Tibial artery (tissue), 4 donors: ENCODE measurements around the gene GMEB2.
"Not testable (repeated sequence)": the region's sequence is repeated elsewhere in the genome, so short reads cannot be mapped to it uniquely, and the experiment has no call there.

ENCODE experiments used
- DNase-seq, 2 donors: peaks; one replicate each; pipeline ENCODE4 v3.0.0-alpha.2; 2019
- H3K27ac ChIP-seq, 2 donors: fragments of 200-600 bp; sonication (generic) in 1 of 2; 1 replicate in 1 of 2; 2 replicates in 1 of 2; pipeline ENCODE4 v1.5.1; 2018 to 2019; ENCODE audit warnings: mild to moderate bottlenecking in 1 of 2
- H3K27me3 ChIP-seq, 2 donors: fragments of 200-600 bp; sonication (generic) in 1 of 2; one replicate each; pipeline versions ENCODE4 v1.5.1 to v1.6.0; 2016 to 2019
- H3K36me3 ChIP-seq, 3 donors: fragments of 200-600 bp; sonication (generic) in 2 of 3; one replicate each; pipeline ENCODE4 v1.5.1; 2016 to 2019; ENCODE audit warnings: mild to moderate bottlenecking in 2 of 3
- H3K4me1 ChIP-seq, 4 donors: fragments of 200-600 bp; sonication (generic) in 2 of 4; 1 replicate in 3 of 4; 2 replicates in 1 of 4; pipeline ENCODE4 v1.5.1; 2016 to 2019
- H3K4me3 ChIP-seq, 2 donors: fragments of 200-600 bp; sonication (generic) in 1 of 2; 1 replicate in 1 of 2; 2 replicates in 1 of 2; pipeline ENCODE4 v1.5.1; 2018 to 2019; ENCODE audit warnings: mild to moderate bottlenecking in 2 of 2
- H3K9me3 ChIP-seq, 3 donors: fragments of 200-600 bp; sonication (generic) in 1 of 3; one replicate each; pipeline ENCODE4 v1.5.1; 2016 to 2019
- CTCF ChIP-seq, 2 experiments: fragments of 200-600 bp in 1 of 2; fragments of 450-650 bp in 1 of 2; IDR thresholded peaks; one replicate each; pipeline ENCODE4 v1.5.1; 2017 to 2019; ENCODE audit warnings: antibody characterized with exemption in 2 of 2, mild to moderate bottlenecking in 1 of 2, moderate library complexity in 1 of 2
- intact Hi-C: fragments of 100-400 bp; cut with DNase I; formaldehyde crosslinking; loops from one replicate; pipeline ENCODE4 v1.15.0; 2023; ENCODE audit warnings: low total_unique reads

GMEB2 gene

GRCh38 chr20:63563225-63563935, 63.5 kb downstream of the GMEB2 start:
- TF ChIP-seq CTCF (IDR thresholded peaks at IDR 0.05) = no peak
- Histone ChIP-seq H3K4me3 (no peak overlapping the region), H3K27ac (no peak overlapping the region), H3K27me3 (no peaks in the 10 kb centered on the region), H3K9me3 (no peaks in the 10 kb centered on the region), H3K36me3 (peaks cover 10 to 86% (median 70%) of the 10 kb centered on the region in 3 donors), H3K4me1 (no peaks in the 10 kb centered on the region)
- intact Hi-C loops = no loop called here
- DNase-seq = no peak

- H3K4me1 ChIP-seq = no peaks in the 10 kb centered on the region
- H3K9me3 ChIP-seq = no peaks in the 10 kb centered on the region
- no peak for DNase-seq
- H3K4me3 ChIP-seq = no peak overlapping the region
- intact Hi-C loops = no loop called here
- TF ChIP-seq CTCF (IDR thresholded peaks at IDR 0.05) = no peak
- H3K27me3 ChIP-seq = no peaks in the 10 kb centered on the region
- no peak overlapping the region for H3K27ac ChIP-seq
- peaks cover 10 to 89% (median 74%) of the 10 kb centered on the region in 3 donors for H3K36me3 ChIP-seq
Observed at GRCh38 chr20:63562461-63563224, 64.3 kb downstream of the GMEB2 start.

- no peak for DNase-seq
- no peaks in the 10 kb centered on the region for H3K4me1 ChIP-seq
- intact Hi-C loops = no loop called here
- H3K27ac ChIP-seq = no peak overlapping the region
- peaks cover 10 to 81% (median 74%) of the 10 kb centered on the region in 3 donors for H3K36me3 ChIP-seq
- TF ChIP-seq CTCF (IDR thresholded peaks at IDR 0.05) = no peak
- no peak overlapping the region for H3K4me3 ChIP-seq
- H3K27me3 ChIP-seq = no peaks in the 10 kb centered on the region
- no peaks in the 10 kb centered on the region for H3K9me3 ChIP-seq
Observed at GRCh38 chr20:63561624-63562396, 65.1 kb downstream of the GMEB2 start.

- H3K27me3 ChIP-seq = no peaks in the 10 kb centered on the region
- intact Hi-C loops = no loop called here
- no peaks in the 10 kb centered on the region for H3K4me1 ChIP-seq
- peaks cover 10 to 77% (median 74%) of the 10 kb centered on the region in 3 donors for H3K36me3 ChIP-seq
- no peaks in the 10 kb centered on the region for H3K9me3 ChIP-seq
- H3K27ac ChIP-seq = no peak overlapping the region
- TF ChIP-seq CTCF (IDR thresholded peaks at IDR 0.05) = no peak
- no peak for DNase-seq
- no peak overlapping the region for H3K4me3 ChIP-seq
Observed at GRCh38 chr20:63560856-63561609, 65.9 kb downstream of the GMEB2 start.

- no peak for DNase-seq
- no peaks in the 10 kb centered on the region for H3K9me3 ChIP-seq
- no peaks in the 10 kb centered on the region for H3K4me1 ChIP-seq
- H3K4me3 ChIP-seq = no peak overlapping the region
- H3K36me3 ChIP-seq = peaks cover 10 to 70% (median 68%) of the 10 kb centered on the region in 3 donors
- H3K27ac ChIP-seq = no peak overlapping the region
- TF ChIP-seq CTCF (IDR thresholded peaks at IDR 0.05) = no peak
- peaks cover 0 to under 1% of the 10 kb centered on the region in 2 donors for H3K27me3 ChIP-seq
- intact Hi-C loops = no loop called here
Observed at GRCh38 chr20:63560333-63560805, 66.5 kb downstream of the GMEB2 start.

- DNase-seq, H3K27me3 ChIP-seq, H3K9me3 ChIP-seq, H3K4me1 ChIP-seq, H3K27ac ChIP-seq, H3K4me3 ChIP-seq, intact Hi-C loops: not testable (repeated sequence)
- peaks cover 10 to 63% (median 62%) of the 10 kb centered on the region in 3 donors for H3K36me3 ChIP-seq
Observed at GRCh38 chr20:63559485-63560332, 67.2 kb downstream of the GMEB2 start.
